PC-9 (cell line): Measurements from ENCODE around the gene NDST4. TPM values are rescaled to one million over a fixed set of nuclear protein-coding genes. Genes with fewer than 3 reads are reported as not detected.
"Not testable (repeated sequence)": the region's sequence is repeated elsewhere in the genome, so short reads cannot be mapped to it uniquely, and the experiment has no call there.

Experiments
- BruUV-seq: library from RNA; stranded (reverse); fragments of 400-500 nt; replicated peaks from 2 replicates; lab custom pipeline; 2021; lab: Mats Ljungman, UMichigan
- CTCF ChIA-PET: fragments of 300-600 bp; sonication (Branson Sonifier 250); formaldehyde crosslinking; loops from one replicate; lab custom pipeline; 2022; ENCODE audit warnings: antibody characterized with exemption; lab: Charles Lee
- POLR2A ChIA-PET: fragments of 300-600 bp; sonication (Branson Sonifier 250); formaldehyde crosslinking; loops from one replicate; lab custom pipeline; 2022; ENCODE audit warnings: antibody characterized with exemption; ENCODE audit not compliant: unreplicated experiment; lab: Charles Lee
- DNase-seq, 2 experiments: peaks; one replicate each; pipeline versions ENCODE4 v3.0.0 to v3.0.0-alpha.2; 2015 to 2022; ENCODE audit warnings: mixed read lengths in 1 of 2
- H2AFZ ChIP-seq: fragments of 200-600 bp; sonication (generic); 2 replicates; pipeline ENCODE4 v1.8.1; 2017; ENCODE audit warnings: antibody characterized with exemption
- H3F3A ChIP-seq: fragments of 200-600 bp; sonication (generic); 2 replicates; pipeline ENCODE4 v1.8.1; 2017; ENCODE audit warnings: antibody characterized with exemption, mild to moderate bottlenecking, low read depth; ENCODE audit not compliant: insufficient read depth
- H3K27ac ChIP-seq: fragments of 200-600 bp; sonication (generic); 2 replicates; pipeline ENCODE4 v1.6.1; 2016; ENCODE audit warnings: mixed run types
- H3K27me3 ChIP-seq: fragments of 200-600 bp; sonication (generic); 2 replicates; pipeline ENCODE4 v1.6.1; 2016; ENCODE audit warnings: low read depth, mixed run types; ENCODE audit not compliant: insufficient read depth
- H3K36me3 ChIP-seq: fragments of 200-600 bp; sonication (generic); 2 replicates; pipeline ENCODE4 v1.6.1; 2016; ENCODE audit warnings: low read depth, mixed run types
- H3K4me1 ChIP-seq: fragments of 200-600 bp; sonication (generic); replicated peaks from 2 replicates; pipeline ENCODE4 v1.6.1; 2016; ENCODE audit warnings: mixed run types; ENCODE audit not compliant: insufficient read depth
- H3K4me2 ChIP-seq: fragments of 200-600 bp; sonication (generic); 2 replicates; pipeline ENCODE4 v1.6.1; 2017; ENCODE audit warnings: mixed run types
- H3K4me3 ChIP-seq: fragments of 200-600 bp; sonication (generic); 2 replicates; pipeline ENCODE4 v1.6.1; 2016; ENCODE audit warnings: mixed run types
- H3K79me2 ChIP-seq: fragments of 200-600 bp; sonication (generic); 2 replicates; pipeline ENCODE4 v1.6.1; 2017; ENCODE audit warnings: low read depth, mixed run types
- H3K9me2 ChIP-seq: fragments of 200-600 bp; sonication (generic); 2 replicates; pipeline ENCODE4 v1.8.1; 2017; ENCODE audit warnings: mild to moderate bottlenecking; ENCODE audit not compliant: insufficient read depth
- H3K9me3 ChIP-seq: fragments of 200-600 bp; sonication (generic); 2 replicates; pipeline ENCODE4 v1.8.1; 2016; ENCODE audit warnings: low read depth; ENCODE audit not compliant: insufficient read depth
- H4K20me1 ChIP-seq: fragments of 200-600 bp; sonication (generic); 2 replicates; pipeline ENCODE4 v1.8.1; 2017; ENCODE audit not compliant: insufficient read depth
- EZH2 ChIP-seq: fragments of 200-600 bp; sonication (generic); IDR thresholded peaks from 2 replicates; pipeline ENCODE4 v1.8.0; 2017; ENCODE audit warnings: antibody characterized with exemption, low read depth
- intact Hi-C: fragments of 100-400 bp; cut with micrococcal nuclease; formaldehyde crosslinking; loops from one replicate; pipeline ENCODE4 v1.10.0; 2022; ENCODE audit not compliant: unreplicated experiment
- total RNA-seq: library from RNA; stranded (reverse); gene quantifications from 2 replicates; pipeline ENCODE4 v1.2.3, GENCODE V29; 2021
- TF ChIP-seq, protein P1 (sequence below): fragments of 200-600 bp; sonication (generic); conservative IDR thresholded peaks from 2 replicates; pipeline ENCODE4 v1.6.1; 2017; ENCODE audit warnings: mixed run types, antibody characterized with exemption, mild to moderate bottlenecking, moderate library complexity

The NDST4 gene
- total RNA-seq, 1 experiment from 2014 or later = not detected

DNA sequence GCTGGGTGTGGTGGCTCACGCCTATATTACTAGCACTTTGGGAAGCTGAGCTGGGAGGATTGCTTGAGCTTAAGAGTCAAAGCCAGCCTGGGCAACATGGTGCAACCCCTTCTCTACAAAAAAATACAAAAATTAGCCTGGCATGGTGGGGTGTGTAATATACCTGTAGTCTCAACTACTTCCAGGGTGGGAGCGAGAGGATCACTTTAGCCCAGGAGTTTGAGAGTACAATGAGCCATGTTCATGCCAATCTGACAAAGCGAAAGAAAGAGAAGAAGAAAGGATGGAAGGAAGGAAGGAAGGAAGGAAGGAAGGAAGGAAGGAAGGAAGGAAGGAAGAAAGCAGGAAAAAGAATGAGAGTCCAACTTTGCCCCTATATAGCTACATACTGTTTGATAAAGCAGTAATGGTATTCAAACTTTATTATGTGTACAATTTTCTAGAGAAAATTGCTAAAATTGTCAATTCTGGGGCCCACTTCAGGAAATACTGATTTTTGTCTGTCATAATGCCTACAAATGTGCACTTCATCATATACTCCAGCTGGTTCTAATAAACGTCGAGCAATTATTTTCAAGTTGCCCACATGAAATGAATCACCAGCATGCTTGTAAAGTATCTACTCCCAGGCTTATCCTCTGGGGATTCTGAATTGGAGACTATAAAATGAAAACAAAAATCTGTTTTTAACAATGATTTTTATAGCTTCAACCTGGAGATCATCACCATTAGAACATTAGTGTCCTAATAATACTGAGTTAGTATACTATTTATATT, 132.3 kb downstream of the NDST4 start:
- Histone ChIP-seq H3K4me2 (no peak overlapping the region), H3K27ac (no peak overlapping the region), H3K36me3 (no peaks in the 10 kb centered on the region), H3F3A (no peaks in the 10 kb centered on the region), H3K9me3 (no peaks in the 10 kb centered on the region), H3K79me2 (no peaks in the 10 kb centered on the region), H2AFZ (no peak overlapping the region), H3K4me3 (no peak overlapping the region), H3K27me3 (no peaks in the 10 kb centered on the region), H3K4me1 (no peaks in the 10 kb centered on the region), H3K9me2 (no peaks in the 10 kb centered on the region), H4K20me1 (no peaks in the 10 kb centered on the region)
- POLR2A ChIA-PET = no interaction called here
- intact Hi-C loops = no loop called here
- no TSS peak for BruUV-seq
- CTCF ChIA-PET = no interaction called here
- DNase-seq = no peak
- TF ChIP-seq, protein P1, sequence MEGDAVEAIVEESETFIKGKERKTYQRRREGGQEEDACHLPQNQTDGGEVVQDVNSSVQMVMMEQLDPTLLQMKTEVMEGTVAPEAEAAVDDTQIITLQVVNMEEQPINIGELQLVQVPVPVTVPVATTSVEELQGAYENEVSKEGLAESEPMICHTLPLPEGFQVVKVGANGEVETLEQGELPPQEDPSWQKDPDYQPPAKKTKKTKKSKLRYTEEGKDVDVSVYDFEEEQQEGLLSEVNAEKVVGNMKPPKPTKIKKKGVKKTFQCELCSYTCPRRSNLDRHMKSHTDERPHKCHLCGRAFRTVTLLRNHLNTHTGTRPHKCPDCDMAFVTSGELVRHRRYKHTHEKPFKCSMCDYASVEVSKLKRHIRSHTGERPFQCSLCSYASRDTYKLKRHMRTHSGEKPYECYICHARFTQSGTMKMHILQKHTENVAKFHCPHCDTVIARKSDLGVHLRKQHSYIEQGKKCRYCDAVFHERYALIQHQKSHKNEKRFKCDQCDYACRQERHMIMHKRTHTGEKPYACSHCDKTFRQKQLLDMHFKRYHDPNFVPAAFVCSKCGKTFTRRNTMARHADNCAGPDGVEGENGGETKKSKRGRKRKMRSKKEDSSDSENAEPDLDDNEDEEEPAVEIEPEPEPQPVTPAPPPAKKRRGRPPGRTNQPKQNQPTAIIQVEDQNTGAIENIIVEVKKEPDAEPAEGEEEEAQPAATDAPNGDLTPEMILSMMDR = no peak
- no peak for TF ChIP-seq EZH2

DNA sequence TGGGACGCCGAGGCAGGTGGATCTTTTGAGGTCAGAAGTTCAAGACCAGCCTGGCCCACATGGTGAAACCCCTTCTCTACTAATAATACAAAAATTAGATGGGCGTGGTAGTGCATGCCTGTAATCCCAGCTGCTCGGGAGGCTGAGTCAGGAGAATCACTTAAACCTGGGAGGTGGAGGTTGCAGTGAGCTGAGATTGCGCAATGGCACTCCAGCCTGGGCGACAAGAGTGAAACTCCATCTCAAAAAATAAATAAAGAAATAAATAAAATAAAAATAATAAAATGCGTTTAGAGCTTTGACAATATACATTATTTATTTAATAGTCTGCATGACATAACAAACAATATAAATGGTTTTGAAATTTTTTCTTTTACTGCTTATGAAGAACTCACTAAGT, 133.0 kb downstream of the NDST4 start:
- H3K4me2 ChIP-seq, intact Hi-C loops, H3K27ac ChIP-seq, H3K36me3 ChIP-seq, DNase-seq, H3K9me2 ChIP-seq, H3K27me3 ChIP-seq, H3K4me3 ChIP-seq, H3K9me3 ChIP-seq, POLR2A ChIA-PET, H3K79me2 ChIP-seq, CTCF ChIA-PET, BruUV-seq, H3K4me1 ChIP-seq, H4K20me1 ChIP-seq, H3F3A ChIP-seq, H2AFZ ChIP-seq: not testable (repeated sequence)

DNA sequence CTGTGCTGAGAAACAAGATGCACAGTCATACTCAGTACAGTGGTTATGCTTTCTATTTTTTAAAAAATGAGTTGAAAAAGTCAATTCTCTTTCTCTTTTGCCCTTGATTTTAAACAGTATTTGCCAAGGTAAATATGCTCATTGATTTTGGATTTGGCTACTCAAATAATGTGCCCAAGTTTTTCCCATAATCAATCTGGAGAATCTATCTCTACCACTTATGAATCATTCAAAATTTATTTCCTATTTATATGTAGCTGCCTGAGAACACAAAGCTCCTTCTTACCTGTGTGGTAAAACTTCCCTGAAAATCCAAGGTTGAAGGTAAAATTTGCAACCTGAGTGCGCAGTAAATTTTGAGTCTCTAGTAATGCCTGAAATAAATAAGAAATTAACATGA, 136.5 kb downstream of the NDST4 start:
- H3K79me2 ChIP-seq = no peaks in the 10 kb centered on the region
- TF ChIP-seq EZH2 = no peak
- TF ChIP-seq, protein P1 = no peak
- intact Hi-C loops = no loop called here
- no peaks in the 10 kb centered on the region for H3K36me3 ChIP-seq
- no peaks in the 10 kb centered on the region for H4K20me1 ChIP-seq
- H3K4me3 ChIP-seq = no peak overlapping the region
- CTCF ChIA-PET = no interaction called here
- H3K27me3 ChIP-seq = no peaks in the 10 kb centered on the region
- H3K4me2 ChIP-seq = no peak overlapping the region
- no peaks in the 10 kb centered on the region for H3K9me3 ChIP-seq
- no TSS peak for BruUV-seq
- H3K9me2 ChIP-seq = no peaks in the 10 kb centered on the region
- no peaks in the 10 kb centered on the region for H3K4me1 ChIP-seq
- no peak for DNase-seq
- H3F3A ChIP-seq = no peaks in the 10 kb centered on the region
- no peak overlapping the region for H3K27ac ChIP-seq
- H2AFZ ChIP-seq = no peak overlapping the region
- POLR2A ChIA-PET = no interaction called here

DNA sequence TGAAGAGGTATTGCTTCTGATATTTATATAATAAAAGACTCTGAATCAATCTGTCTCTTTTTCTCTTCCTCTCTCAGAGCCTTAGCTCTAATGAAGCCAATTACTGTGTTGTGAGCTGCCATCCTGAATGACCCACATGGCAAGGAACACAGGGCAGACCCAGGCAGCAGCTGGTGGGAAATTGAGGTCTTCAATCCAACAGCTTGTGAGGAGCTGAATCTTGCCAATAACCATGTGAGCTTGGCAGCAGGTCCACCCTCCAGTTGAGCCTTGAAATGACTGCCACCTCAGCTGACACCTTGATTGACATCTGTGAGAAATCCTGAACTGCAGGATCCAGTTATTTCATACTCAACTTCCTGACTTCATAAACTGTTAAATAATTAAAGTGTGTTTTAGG, 149.4 kb downstream of the NDST4 start:
- Histone ChIP-seq H3K36me3 (no peaks in the 10 kb centered on the region), H3F3A (no peaks in the 10 kb centered on the region), H3K9me3 (no peaks in the 10 kb centered on the region), H2AFZ (no peak overlapping the region), H3K9me2 (no peaks in the 10 kb centered on the region), H4K20me1 (no peaks in the 10 kb centered on the region), H3K79me2 (no peaks in the 10 kb centered on the region), H3K4me1 (no peaks in the 10 kb centered on the region), H3K27me3 (no peaks in the 10 kb centered on the region), H3K4me2 (no peak overlapping the region), H3K27ac (no peak overlapping the region), H3K4me3 (no peak overlapping the region)
- CTCF ChIA-PET = no interaction called here
- TF ChIP-seq, protein P1 = no peak
- TF ChIP-seq EZH2 = no peak
- intact Hi-C loops = no loop called here
- POLR2A ChIA-PET = no interaction called here
- BruUV-seq = no TSS peak
- no peak for DNase-seq
